ENCODE results near the gene DEFB123. TPM values are rescaled to one million over a fixed set of nuclear protein-coding genes. Genes with fewer than 3 reads are reported as not detected.
A peak's percentile ranks its signal among the peaks of the same experiment; 100 is the strongest.
"Not testable (repeated sequence)": the region's sequence is repeated elsewhere in the genome, so short reads cannot be mapped to it uniquely, and the experiment has no call there.

The DEFB123 gene
- total RNA-seq, 4 donors from 2014 or later: not detected

DNA sequence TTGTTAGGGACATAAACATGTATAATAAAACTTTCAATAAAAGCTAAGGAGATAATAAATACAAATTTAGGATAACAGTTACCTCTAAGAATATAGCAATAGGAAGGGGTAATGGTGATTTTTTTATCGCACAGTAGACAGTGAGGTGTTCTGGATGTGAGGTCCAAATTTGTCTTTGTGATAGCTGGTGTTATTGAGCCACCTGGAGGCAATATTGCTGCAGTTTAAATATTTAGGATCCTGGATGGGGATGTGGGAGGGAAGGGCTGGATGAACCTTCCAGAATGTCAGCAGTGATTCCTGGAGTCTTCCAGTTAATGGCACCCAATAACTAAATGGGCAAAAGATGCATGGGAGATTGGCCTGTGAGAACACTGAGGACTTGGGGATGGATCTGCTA lies 13.9 kb downstream of the DEFB123 start:
- intact Hi-C loops (cut with DNase I; ENCODE audit: low total_unique reads): no loop called here
- H3K36me3 ChIP-seq: no peaks in the 10 kb centered on the region
- H3K4me3 ChIP-seq: no peak overlapping the region
- in situ Hi-C loops (cut with MboI; ENCODE audit: low sequenced_read_pairs in 4 of 4): no loop called here
- H3K4me1 ChIP-seq: no peaks in the 10 kb centered on the region
- DNase-seq (no peak), ATAC-seq (no peak)
- no peaks in the 10 kb centered on the region for H3K9me3 ChIP-seq
- H3K27me3 ChIP-seq: peaks cover 0 to 7% (median 5%) of the 10 kb centered on the region in 3 donors
- TF ChIP-seq, protein P1, sequence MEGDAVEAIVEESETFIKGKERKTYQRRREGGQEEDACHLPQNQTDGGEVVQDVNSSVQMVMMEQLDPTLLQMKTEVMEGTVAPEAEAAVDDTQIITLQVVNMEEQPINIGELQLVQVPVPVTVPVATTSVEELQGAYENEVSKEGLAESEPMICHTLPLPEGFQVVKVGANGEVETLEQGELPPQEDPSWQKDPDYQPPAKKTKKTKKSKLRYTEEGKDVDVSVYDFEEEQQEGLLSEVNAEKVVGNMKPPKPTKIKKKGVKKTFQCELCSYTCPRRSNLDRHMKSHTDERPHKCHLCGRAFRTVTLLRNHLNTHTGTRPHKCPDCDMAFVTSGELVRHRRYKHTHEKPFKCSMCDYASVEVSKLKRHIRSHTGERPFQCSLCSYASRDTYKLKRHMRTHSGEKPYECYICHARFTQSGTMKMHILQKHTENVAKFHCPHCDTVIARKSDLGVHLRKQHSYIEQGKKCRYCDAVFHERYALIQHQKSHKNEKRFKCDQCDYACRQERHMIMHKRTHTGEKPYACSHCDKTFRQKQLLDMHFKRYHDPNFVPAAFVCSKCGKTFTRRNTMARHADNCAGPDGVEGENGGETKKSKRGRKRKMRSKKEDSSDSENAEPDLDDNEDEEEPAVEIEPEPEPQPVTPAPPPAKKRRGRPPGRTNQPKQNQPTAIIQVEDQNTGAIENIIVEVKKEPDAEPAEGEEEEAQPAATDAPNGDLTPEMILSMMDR (IDR thresholded peaks at IDR 0.05 in 4 of 5, conservative IDR thresholded peaks at IDR 0.05 in 1 of 5): no peak
- TF ChIP-seq POLR2A (IDR thresholded peaks at IDR 0.05): no peak
- no peak overlapping the region for H3K27ac ChIP-seq

DNA sequence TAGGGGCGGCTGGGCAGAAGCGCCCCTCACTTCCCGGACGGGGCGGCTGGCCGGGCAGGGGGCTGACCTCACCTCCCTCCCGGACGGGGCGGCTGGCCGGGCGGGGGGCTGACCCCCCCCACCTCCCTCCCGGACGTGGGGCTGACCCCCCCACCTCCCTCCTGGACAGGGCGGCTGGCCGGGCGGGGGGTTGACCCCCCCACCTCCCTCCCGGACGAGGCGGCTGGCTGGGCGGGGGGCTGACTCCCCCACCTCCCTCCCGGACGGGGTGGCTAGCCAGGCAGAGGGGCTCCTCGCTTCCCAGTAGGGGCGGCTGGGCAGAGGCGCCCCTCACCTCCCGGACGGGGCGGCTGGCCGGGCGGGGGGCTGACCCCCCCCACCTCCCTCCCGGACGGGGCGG lies 30.5 kb downstream of the DEFB123 start:
- DNase-seq; intact Hi-C loops (cut with DNase I; ENCODE audit: low total_unique reads); H3K9me3 ChIP-seq; H3K4me3 ChIP-seq; H3K27ac ChIP-seq; H3K36me3 ChIP-seq; in situ Hi-C loops (cut with MboI; ENCODE audit: low sequenced_read_pairs in 4 of 4); ATAC-seq: not testable (repeated sequence)
- peaks cover 0 to 11% of the 10 kb centered on the region in 2 donors for H3K4me1 ChIP-seq
- peaks cover 13 to 14% (median 13%) of the 10 kb centered on the region in 3 donors for H3K27me3 ChIP-seq

DNA sequence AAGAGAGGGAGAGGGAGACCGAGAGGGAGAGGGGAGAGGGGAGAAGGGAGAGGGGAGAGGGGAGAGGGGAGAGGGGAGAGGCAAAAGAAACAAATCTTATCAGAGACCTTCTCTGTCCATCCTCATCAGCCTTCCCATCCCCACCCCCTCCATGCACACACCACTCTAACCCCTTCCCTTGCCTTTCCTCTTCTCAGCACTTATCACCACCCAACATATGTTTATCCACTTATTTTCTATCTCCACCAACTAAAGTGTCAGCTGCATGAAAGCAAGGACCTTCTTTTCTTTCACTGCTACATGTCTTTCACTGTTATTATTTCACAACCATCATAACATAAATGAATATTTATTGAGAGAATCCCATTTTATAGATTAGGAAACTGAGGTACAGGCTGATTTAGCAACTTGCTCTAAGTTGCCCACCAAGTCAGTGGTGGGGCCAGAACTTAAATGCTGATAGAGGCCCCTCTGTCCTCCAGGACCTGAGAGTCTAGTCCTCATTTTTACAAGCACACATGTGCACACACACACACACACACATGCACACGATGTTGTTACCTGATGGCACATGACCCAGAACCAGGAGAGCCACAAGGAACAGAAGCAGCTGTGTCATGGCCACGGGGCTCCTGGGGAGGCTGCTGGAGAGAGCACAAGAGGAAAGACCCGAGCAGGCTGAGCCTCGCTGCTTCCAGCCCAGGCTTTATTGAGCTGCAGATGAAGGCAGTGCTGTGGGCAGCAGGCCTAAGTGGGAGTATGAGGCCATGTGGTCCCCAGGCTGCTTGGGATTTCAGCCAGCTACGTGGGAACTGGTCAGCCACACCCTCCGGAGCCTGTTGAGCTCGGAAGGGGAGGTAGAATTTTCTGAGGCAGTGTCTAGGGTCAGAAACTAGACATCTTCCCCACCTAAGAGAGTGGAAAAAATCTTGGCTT lies 32.2 kb downstream of the DEFB123 start:
- Histone ChIP-seq H3K4me1 (peaks cover 0 to 11% of the 10 kb centered on the region in 2 donors), H3K9me3 (no peaks in the 10 kb centered on the region), H3K4me3 (no peak overlapping the region), H3K27me3 (peaks cover 18 to 27% (median 19%) of the 10 kb centered on the region in 3 donors), H3K36me3 (no peaks in the 10 kb centered on the region), H3K27ac (peak overlapping the region in 2 of 4 donors; percentile 37 to 75)
- DNase-seq (no peak), ATAC-seq (no peak)
- in situ Hi-C loops (cut with MboI; ENCODE audit: low sequenced_read_pairs in 4 of 4): no loop called here
- TF ChIP-seq POLR2A (IDR thresholded peaks at IDR 0.05): no peak
- TF ChIP-seq, protein P1 (IDR thresholded peaks at IDR 0.05 in 4 of 5, conservative IDR thresholded peaks at IDR 0.05 in 1 of 5): no peak
- intact Hi-C loops (cut with DNase I; ENCODE audit: low total_unique reads): no loop called here

DNA sequence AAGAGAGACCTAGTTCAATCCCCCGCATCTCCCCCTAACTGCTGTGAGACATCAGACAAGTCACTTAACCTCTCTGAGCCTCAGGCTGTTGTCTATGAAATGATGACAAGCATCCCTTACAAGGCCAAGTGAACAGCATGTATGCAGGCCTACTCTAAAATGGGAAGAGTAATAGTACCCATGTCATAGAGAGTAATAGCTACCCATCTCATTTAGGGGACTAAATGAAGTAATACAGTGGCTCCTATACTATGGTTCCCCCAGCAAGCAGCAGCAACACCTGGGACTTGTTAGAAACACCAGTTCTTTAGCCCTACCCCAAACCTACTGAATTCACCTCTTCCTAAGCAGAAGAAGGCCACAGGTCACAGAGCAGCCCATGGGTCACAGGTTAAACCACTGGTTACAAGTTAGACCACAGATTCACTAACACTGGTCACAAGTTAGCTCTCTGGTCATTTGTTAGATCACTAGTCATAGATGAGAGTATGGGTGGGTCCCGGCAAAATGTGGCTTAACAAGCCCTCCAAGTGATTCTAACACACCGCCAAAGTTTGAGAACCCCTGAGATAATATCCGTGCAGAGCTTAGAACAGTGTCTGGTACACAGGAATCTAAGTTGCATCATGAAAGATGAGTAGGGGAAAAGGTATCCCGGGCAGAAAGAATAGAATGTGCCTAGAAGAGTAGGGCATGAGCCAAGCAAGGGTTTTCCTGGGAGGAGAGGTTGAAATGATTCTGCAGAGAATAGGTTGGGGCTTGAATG lies 33.1 kb downstream of the DEFB123 start:
- Histone ChIP-seq H3K4me1 (peaks cover 0 to 11% of the 10 kb centered on the region in 2 donors), H3K9me3 (no peaks in the 10 kb centered on the region), H3K27me3 (peaks cover 18 to 27% (median 19%) of the 10 kb centered on the region in 3 donors), H3K4me3 (no peak overlapping the region), H3K27ac (peak overlapping the region in 2 of 4 donors; percentile 37 to 75), H3K36me3 (no peaks in the 10 kb centered on the region)
- ATAC-seq: no peak
- no peak for TF ChIP-seq POLR2A (IDR thresholded peaks at IDR 0.05)
- TF ChIP-seq, protein P1 (IDR thresholded peaks at IDR 0.05 in 4 of 5, conservative IDR thresholded peaks at IDR 0.05 in 1 of 5): no peak
- no peak for DNase-seq
- intact Hi-C loops (cut with DNase I; ENCODE audit: low total_unique reads) (no loop called here), in situ Hi-C loops (cut with MboI; ENCODE audit: low sequenced_read_pairs in 4 of 4) (no loop called here)

DNA sequence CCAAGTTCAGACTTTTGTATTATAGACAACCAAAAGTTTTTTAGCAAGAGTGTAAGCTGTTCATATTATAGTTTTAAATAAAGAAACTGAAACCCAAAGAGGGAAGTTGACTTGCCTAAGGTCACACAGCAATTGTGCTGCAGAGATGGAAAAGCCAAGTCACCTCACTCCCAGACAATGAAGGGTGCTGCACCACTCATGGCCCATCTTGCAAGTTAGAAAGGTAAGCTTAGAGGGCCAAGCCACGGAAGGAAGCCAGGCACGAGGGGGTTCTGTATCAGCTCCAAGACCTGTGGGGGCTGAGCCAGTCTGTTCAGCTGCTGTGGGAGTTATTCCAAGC lies 33.6 kb downstream of the DEFB123 start:
- H3K9me3 ChIP-seq: no peaks in the 10 kb centered on the region
- in situ Hi-C loops (cut with MboI; ENCODE audit: low sequenced_read_pairs in 4 of 4): no loop called here
- TF ChIP-seq POLR2A (IDR thresholded peaks at IDR 0.05): no peak
- TF ChIP-seq, protein P1 (IDR thresholded peaks at IDR 0.05 in 4 of 5, conservative IDR thresholded peaks at IDR 0.05 in 1 of 5): no peak
- H3K27ac ChIP-seq: peak overlapping the region in 3 of 4 donors; percentile 74 to 75 (median 74)
- H3K4me1 ChIP-seq: peaks cover 0 to 11% of the 10 kb centered on the region in 2 donors
- ATAC-seq: no peak
- DNase-seq: no peak
- H3K27me3 ChIP-seq: peaks cover 18 to 27% (median 19%) of the 10 kb centered on the region in 3 donors
- no peaks in the 10 kb centered on the region for H3K36me3 ChIP-seq
- intact Hi-C loops (cut with DNase I; ENCODE audit: low total_unique reads): no loop called here
- no peak overlapping the region for H3K4me3 ChIP-seq

All from gastrocnemius medialis (tissue), 4 donors.